HG03442 (cell line): ENCODE data around the gene NEGR1.

ENCODE experiments used
- ATAC-seq: cut with Tn5 transposase; IDR thresholded peaks from one replicate; pipeline ENCODE4 v1.9.1; 2021; ENCODE audit warnings: mild to moderate bottlenecking, moderate library complexity; ENCODE audit not compliant: unreplicated experiment

NEGR1 gene

DNA sequence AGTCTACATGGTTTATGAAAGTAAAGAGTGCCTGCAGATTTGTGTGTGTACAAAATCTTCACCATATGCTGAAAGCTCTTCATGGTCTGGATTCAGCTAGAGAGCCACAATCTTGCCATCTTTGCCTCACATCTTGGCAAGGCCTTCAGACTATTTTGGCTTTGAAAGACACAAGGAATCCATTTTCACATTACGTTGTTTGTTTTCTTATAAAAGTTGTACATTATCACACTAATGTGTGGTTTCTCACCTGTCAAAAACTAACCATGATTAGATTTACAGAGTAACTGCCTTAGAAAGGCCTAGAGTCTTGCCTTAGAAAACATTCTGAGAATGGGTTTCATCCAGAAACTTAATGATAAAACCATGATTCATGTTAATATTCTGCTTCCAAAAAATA is 494.6 kb downstream of the NEGR1 start:
- no peak for ATAC-seq

DNA sequence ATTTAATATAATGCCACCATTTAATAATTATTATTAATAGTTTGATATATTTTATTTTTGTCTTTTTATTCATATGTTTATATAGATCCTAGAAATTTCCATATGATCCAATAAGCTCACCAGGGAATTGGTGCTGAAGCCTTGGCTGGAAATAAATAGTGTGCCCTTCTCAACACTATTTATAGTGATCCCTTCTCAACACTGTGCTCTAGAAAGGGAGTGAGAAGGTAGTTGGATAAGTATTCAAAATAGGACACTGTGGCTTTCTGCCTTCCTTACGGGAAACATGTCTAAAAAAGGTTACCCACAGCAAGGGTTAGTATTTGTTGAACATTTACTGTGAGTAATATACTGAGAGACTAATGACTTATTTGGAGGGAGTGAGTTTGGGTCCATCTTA is 496.1 kb downstream of the NEGR1 start:
- ATAC-seq, result no peak

DNA sequence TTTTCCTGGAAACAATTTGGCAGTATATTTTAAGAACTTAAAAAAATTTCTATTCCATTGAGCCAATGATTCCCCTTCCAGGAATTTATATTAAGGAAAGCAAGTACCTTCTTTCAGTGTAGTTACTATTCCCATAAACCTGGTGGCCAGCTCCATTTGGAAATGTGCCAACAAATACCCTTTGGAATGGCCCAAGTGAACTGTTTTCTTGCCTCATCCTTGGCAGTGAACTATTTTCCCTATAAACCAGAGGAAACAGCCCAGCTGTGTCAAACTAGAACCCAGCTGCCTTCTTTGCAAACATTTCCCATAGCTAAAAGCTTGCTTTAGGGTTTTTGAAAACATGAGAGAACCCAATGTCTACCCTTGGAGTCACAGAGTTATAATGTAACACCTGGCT is 496.9 kb downstream of the NEGR1 start:
- no peak for ATAC-seq

DNA sequence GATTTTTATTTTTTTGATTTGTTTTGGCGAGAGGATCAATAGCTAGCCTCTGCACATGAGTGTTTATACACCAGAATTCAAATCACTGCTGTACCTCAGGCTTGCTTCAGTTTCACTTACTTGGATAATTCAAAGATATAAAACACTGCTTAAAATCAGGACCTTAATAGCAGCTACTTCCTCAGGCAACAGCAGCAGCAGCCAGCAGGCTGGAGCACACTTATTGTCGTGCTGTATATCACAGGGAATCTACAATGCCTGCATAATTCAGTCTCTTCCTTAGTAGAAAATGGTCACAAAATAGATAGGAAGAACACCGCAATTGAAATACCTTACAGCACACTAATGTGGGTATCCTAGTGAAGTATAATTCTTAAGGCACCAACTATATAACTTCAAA is 497.3 kb downstream of the NEGR1 start:
- no peak for ATAC-seq

DNA sequence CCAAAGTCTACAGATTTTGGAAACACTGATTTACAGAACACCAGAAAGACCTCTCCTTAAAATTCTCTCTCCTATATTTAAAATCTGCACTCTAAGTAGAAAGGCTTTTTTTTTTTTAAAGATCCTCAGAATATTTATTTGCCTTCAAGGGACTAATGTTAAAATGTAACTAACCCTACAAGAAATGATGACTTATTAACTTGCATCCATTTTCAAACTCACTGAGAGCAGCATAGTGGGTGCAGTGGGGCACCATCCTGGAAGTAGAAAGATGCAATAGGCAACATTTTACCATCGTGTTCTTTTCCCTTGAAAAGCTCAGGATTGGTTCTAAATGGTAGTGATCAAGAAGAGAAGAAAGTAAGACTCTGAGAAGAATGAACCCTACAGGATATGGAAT is 498.1 kb downstream of the NEGR1 start:
- no peak for ATAC-seq

DNA sequence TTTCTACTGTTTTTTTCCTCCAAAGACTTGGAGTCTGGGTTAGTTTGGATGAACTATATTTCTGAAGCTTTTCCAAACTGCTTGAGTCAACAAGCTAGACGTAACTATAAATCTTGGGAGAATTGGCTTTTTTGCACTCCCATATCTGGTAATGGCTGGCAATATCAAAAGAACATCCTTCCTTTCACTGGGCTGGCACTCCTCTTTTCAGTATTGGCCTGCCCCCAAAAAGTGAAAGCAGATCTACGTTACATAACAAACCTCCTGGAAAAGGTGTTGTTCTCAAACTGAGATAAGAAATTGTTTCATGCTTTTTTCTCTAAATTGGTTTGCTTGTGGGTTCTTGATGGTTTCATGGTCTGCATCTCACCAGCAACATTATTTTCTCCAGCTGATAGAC is 499.3 kb downstream of the NEGR1 start:
- no peak for ATAC-seq

DNA sequence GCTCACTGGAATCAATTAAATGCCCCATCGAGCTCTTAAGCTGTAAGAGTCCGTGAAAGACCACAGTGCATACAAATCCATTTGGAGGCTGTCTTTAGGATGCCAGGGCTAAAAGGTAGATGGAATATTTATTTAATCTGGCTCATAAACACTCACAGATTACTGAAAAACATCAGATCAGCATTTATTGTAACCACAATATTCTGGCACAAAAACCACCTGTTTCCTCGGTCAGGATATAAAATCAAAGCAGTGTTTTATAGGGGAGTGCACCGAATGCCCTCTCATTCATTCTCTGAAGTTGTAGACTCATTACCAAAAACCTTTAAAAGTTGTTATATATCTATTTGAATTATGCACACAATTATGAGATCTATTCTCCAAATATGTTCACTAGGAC is 500.9 kb downstream of the NEGR1 start:
- ATAC-seq, result no peak

DNA sequence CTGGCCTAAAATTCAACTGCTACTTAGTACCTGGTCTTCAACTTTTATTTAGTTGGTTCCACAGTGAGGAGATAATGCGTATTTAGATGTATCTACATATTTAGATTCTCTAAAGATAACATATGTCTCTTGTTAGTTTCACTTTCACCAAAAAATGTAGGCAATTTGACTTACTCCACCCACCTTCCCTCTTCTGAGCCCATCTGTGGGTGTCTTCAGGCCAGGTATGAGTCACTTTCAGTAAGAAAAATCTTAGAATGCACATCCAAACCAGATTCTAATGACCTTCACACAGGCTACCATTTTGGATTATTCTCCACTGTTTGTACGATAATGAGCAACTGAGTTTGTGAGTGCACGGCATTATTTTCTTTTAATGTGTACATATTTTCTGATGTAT is 501.7 kb downstream of the NEGR1 start:
- peak; percentile 84 for ATAC-seq

DNA sequence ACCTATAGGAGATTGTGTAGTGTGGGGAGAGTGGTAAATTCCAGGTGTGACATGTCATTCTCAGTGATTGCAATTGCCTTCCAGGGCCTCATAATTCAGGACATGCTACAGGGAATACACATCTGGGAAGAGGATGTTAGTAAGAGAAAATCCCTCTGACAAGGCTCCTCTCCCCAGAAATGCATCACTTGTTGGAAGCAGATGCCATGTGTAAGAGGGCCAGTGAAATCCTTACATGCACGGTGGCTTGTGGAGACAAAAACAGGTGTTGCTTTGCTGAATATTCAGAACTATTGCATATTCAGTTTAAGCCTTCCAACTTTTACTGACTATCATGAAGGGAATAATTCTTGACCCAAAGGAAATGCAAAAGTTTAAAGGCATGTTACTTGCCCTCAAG is 503.4 kb downstream of the NEGR1 start:
- no peak for ATAC-seq

DNA sequence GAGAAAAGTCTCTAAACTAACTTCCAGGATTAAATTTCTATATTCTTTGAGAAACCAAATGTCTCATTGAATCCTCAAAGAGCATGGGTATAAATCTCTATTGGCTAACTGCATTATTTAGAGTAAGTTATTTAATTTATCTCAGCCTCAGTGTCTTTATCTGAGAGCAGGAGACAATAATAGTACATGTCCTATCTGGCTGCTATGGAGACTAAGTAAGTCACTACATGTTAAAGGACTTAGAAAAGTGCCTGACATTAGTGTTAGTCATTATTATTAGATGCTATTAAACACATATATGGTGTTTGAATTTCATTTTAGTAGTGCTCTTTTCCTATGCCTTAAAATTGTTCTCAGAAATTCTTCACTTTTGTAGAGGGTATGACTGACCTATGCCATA is 505.2 kb downstream of the NEGR1 start:
- no peak for ATAC-seq

DNA sequence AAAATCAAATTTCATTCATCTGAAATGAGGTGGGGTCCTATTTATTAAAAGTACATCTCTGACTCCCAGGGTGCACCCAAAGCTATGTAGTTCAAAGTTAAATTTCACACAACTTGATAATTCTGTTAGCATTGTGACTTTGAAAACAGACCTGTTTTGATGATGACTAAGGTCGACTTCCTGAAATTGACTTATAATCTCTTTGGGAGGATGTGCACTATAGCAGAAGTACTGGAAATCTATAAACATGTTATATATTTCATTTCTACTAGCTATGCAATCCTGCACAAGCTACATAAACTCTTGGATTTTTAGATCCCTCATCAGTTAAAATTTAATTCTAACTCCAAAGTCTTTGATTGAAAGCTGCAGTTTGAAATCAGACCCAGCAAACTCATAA is 507.6 kb downstream of the NEGR1 start:
- ATAC-seq, result no peak

DNA sequence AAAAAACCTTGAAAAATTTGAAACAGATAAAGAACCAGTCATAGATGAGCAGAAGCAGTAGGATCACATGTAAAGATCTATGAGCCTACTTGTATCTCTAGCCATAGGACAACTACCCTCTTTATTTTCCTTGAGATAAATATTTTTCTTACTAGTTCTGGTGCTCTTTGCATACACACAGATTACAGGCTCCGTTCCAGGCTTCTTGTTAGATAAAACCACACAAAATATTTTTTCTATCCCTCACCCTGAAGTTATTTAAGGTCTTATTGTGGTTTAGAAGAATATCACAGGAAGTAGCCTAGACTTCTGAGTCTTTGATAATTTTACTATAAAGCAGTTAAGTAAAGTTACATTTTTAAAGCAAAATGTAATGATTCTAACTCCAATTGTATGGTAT is 512.2 kb downstream of the NEGR1 start:
- no peak for ATAC-seq

DNA sequence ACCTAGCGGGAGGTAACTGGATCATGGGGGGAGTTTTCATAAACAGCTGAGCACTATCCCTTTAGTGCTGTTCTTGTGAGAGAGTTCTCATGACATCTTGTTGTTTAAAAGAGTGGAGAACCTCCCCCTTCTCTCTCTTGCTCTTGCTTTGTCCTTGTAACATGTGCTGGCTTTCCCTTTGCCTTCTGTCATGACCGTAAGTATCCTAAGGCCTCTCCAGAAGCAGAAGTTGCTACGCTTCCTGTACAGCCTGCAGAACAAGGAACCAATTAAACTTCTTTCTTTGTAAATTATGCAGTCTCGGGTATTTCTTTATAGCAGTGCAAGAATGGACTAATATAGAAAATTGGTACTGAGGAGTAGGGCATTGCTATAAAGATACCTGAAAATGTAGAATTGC is 515.6 kb downstream of the NEGR1 start:
- no peak for ATAC-seq

DNA sequence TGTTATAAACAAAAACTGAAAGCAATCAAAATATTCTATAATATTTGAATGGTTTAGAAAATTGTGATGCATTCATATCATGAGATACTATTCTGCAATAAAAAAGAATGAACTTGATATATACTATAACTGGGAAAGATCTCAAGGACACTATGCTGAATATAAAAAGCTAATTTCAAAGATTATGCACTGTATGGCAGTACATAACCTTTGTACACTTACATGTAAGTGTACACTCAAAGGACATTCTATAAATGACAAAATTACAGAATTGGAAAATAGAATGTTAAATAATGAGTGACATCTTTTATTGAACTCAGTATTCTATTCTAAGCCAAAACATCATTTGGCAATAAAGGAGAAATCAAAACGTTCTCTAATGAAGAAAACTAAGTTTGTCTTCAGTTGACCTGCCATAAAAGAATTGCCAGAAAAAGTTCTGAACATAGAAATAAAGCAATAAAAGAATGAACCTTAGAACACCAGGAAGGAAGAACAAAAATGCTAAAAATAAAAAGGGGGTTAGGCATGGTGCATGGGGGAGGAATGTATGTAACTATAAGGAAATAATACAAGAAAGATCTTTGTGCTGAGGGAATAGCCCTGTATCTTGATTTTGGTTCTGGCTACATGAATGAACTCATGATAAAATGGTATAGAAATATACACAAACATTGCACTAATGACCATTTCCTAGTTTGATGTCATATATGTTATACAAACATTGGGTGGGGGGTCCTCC is 519.7 kb downstream of the NEGR1 start:
- ATAC-seq, result no peak

DNA sequence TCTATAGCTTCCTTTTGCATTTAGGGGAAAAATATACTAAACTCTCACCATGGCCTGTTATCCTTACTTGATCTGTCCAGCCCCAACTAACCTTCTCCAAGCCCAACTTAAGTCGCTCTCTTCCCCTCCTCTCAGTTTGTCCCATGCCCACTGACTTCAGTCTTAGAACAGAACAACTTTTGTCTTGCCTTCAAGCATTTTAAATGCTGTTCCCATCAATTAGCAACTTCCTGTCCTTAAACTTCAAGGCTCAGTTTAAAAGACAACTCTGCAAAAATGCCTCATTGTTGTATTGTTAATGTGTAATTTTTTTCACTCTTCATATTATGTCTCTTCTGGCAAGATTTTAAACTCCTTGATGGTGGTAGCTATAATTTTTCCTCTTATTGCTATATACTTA is 526.9 kb downstream of the NEGR1 start:
- ATAC-seq, result no peak

DNA sequence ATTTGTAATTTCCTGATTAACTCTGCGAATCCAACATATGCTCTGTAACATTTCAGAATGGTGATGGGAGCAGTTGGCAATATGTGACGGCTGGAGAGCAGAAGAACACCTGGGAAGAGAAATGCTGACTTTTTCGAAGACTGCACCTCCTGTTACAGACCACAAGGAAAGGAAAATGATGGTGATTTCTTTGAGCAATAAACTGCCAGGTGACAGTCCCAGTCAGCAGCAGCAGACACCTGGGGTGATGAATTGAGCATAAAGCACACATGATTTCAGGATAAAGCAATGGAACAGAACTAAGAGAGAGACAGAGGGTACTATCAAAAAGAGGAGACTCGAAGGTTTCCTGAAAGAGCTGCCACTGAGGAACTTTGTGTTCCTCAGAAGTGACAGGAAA is 528.6 kb downstream of the NEGR1 start:
- no peak for ATAC-seq

DNA sequence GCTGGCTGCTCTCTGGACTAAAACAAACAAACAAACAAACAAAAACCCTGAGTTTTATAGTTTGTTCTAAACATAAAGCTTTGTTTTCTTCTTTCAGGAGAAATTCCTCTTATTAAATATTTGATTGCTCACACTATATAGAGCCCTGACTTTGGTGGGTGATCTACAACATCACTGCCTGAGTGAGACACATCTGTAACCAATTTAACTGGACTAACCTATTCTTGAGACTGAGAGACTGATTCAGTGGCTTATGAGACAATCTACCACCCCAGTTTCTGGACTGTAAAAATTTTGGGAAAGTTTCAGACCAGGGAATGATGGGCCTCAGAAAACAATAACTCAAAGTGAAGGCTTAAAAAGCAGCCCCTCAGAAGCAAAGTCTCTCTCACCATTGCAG is 537.0 kb downstream of the NEGR1 start:
- no peak for ATAC-seq

DNA sequence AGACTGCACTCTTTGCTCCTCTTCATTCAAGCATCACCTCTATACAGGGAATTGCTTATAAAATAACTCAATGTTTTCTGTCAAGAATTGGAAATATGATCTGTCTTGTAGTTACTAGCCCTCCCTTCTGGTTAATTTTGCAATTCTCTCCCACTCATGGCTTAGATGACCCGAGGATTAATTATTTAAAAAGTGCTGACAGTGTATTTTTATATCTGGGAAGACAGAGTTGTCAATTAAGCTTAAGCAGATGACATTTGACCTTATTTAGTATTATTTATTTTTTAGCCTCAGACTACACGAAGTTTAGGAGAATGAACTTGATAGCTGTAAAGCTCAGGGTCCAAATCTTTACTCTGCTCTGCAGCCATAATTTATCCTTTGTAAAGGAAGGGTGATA is 538.5 kb downstream of the NEGR1 start:
- no peak for ATAC-seq

DNA sequence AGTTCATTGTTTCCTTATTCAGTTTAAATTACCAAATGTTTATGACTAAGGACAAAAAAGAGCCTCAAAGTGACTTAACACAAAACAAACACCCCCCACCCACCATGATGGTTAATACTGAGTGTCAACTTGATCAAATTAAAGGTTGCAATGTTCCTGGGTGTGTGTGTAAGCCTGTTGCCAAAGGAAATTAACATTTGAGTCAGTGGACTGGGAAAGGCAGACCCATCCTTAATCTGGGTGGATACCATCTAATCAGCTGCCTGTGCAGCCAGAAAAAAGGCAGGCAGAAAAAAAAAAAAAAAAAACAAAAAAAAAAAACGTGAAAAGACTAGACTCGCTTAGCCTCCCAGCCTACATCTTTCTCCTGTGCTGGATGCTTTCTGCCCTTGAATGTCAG is 543.4 kb downstream of the NEGR1 start:
- ATAC-seq, result no peak

DNA sequence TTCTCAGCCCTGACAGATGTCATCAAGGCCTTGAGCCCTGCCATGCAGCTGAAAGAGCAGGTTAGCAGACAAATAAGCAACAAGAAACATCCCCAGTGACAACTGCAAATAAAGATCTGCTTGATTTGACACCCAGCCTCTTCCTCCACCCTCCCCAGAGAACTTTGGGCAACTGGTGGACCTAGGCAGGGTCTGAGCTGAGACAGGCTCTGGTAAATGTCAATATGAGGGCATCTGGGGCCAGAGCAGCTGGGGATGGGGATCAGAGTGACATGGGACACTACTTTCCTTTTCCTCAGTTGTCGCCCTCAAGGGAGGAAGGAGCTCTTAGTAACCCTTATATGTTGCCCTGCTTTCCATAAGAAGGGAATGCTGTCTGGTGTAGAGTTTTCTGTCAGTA is 544.1 kb downstream of the NEGR1 start:
- ATAC-seq, result no peak

DNA sequence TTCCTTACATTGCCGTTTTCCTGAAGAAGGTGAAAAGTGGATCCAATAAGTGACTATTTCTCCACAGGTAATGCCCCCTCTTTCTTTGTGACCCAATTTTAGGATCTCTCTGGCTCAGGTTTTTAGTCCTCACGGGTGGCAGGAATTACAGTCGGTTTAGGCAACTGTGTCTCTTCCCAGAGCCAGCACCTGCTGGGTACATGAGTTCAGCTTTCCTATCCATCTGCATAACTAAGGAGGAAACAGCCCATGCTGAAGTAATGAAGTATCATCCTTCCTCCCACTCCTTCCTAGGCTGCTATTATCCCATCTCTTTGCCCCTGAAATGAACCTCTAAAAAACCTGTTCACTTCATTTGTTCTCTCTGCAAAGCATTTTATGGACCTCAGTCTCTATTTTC is 544.6 kb downstream of the NEGR1 start:
- no peak for ATAC-seq

DNA sequence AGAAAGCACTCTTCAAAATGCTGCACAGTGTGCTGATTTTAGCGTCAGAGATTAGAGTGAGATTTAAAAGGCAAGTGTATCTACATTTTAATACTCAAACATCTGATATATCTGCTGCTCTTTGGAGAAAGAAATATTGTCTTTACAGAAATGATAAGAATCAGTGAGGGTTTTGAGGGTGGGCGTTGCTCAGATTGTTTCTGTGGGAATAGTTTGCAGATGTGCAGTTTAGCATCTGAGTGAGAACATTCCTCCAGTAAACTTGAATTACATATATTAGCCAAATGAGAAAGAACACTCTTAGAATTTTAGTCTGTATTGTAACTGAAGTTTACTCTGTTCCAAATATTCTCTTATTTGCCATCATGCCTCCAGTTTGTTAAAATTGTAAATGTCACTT is 549.2 kb downstream of the NEGR1 start:
- no peak for ATAC-seq

DNA sequence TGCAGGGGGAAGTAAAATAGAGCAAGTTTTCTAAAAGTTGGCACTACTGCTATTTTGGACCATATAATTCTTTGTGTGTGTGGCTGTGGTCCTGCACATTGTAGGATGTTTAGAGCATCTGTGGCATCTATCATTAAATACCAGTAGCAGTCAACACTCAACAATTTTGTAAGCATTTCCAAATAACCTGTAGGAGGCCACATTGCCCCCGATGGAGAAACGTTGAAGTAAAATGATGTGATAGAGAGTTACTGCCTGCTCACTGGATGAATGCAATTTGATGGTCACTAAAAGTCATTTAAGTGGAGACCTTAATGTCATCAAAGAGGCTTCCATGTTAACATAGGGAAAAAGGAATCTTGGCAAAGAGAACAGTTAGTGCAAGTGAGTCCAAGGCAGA is 560.8 kb downstream of the NEGR1 start:
- ATAC-seq, result no peak
